Measurements from ENCODE around the gene ARIH1.
A peak's percentile ranks its signal among the peaks of the same experiment; 100 is the strongest.
"Not testable (repeated sequence)": the region's sequence is repeated elsewhere in the genome, so short reads cannot be mapped to it uniquely, and the experiment has no call there.

ARIH1 gene

DNA sequence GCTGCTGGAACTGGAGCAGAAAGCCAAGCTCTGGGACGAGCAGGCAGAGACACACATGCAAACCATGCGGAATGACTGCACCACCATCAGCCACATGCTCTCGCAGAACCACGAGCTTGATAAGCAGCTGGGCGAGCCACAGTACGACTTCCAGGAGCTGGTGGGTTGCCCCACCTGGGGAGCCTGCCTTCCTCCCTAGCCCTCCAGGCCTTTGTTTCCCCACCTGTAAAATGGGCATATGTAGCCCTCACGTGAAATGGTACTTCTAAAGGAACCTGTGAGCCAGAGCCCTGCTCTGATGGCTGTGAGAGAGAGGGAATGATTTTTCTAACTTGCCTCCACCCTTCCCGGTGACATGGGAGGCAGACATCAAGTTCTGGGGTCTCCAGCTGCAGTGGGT is 135.7 kb downstream of the ARIH1 start:
- no peak for DNase-seq

DNA sequence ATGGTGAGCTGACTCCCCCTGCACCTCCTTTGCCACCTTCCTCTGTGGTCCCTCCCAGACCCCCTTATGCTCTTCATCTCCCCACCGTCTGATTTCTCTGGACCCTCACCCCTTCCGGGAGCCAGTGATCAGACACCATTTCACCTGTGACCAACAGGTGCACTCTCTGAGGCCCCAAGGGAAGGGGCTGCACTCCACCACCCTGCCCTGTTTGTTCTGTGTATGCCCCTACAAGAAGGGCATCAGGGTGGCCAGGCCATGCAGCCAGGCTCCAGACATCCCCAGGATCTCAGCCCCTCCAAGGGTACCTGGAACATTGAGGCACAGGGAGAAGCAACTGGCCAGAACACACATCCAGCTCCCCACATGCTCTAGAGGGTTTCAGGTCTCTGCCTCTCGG is 138.2 kb downstream of the ARIH1 start:
- not testable (repeated sequence) for DNase-seq

DNA sequence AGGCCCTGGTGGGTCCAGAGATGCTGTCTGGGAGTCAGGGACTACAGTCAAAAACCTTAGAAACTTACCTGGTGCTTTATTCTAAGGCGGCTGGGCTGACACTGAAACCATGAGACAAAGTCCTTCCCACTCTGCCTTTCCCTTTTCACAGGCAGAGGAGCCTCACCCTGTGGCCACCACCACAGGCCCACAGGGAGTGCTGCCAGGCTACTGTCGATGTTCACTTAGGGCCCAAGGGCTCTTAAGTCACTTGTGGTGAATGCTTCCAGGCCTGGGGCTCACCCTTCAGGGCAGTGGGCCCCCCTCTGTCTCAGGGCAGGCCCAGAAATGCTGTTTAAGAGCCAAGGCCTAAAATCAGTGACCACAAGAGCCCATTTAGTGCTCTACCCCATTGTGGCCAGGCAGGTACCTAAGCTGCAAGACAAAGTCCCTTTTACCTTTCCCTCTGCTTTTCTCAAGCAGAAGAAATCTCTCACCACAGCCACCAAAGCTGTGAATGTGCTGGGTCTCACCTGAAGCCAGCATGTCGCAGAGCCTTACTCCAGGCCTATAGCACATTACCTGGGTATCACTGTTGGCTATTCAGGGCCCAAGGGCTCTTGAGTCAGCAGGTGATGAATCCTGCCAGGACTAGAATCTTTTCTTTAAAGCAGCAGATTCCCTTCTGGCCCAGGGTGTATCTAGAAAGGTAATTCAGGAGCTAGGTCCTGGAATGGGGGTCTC is 140.8 kb downstream of the ARIH1 start:
- no peak for DNase-seq

DNA sequence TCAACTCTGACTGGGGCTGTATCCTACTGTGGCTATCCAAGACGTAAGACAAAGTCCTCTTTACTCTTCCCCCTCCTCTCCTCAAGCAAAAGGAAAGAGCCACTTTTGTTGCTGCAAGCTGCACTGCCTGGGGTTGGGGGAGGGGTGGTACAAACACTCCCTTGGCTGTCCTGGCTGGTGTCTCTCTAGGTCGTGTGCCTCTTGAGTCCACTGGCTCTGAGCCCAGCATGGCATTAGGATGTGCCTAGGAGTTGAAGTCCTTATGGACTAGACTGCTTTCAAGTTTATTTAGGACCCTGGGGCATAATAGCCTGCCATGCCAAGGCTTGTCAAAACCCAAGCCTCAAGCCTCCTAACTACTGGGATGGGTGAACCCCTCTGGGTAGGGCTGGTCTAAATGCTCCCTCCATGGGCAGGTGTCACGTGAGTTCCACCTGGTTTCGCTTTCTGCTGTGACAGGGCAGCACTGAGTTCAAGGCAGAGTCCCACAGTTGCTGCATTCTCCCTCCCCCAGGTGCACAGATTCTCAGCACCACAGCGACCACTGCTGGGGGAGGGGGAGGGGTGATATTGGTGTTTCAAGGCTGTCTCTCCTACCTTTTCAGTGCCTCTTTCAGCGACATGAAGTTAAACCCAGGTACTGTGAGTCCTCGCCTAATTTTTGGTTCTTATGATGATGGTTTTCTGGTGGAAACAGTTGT is 141.6 kb downstream of the ARIH1 start:
- DNase-seq = peak; percentile 3

GRCh38 chr15:72616491-72617210 is 142.5 kb downstream of the ARIH1 start:
- DNase-seq = no peak

GRCh38 chr15:72623854-72624253 is 149.7 kb downstream of the ARIH1 start:
- DNase-seq = not testable (repeated sequence)

GRCh38 chr15:72626153-72626552 is 152.0 kb downstream of the ARIH1 start:
- DNase-seq = not testable (repeated sequence)

DNA sequence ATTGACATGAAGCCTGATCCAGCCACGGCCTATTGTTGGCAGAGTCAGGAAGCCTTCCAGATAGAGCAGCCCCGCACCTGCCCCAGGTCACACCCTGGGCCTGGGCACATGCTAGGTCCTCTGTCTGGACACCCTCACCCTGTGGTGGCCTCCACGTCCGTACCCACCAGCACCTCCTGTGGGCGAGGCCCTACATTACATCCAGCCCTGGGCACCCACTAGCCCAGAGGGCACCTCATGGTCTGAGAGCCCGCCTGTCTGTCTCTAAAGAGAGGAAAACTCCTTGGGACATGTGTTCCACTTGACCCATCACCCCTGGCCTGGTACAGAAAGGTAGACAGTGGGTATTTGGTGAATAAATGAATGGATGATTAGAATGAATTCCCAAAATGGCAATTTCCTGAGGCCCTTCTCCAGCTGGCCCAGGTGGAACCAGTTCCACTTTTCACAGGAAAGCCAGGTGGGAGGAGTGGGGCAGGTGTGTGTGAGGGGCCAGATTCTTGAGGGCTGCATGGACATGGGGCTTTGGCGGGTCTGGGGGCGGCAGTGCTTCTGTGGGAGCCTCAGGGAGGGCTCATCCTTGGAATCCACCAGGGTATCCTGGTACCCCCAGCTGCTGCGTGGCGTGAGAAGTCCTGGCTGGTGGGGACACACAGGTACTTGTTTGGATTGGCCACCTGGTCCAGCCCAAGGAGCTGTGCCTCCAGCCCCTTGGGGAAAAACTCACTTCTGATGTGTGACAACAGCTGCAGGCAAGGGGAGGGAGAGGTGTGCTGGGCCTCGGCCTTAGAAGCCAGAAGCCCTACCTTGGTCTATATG is 154.3 kb downstream of the ARIH1 start:
- not testable (repeated sequence) for DNase-seq

- DNase-seq = not testable (repeated sequence)
Measured at GRCh38 chr15:72629068-72629570, 155.0 kb downstream of the ARIH1 start.

- peak; percentile 68 for DNase-seq
Measured at GRCh38 chr15:72636519-72637282, 162.6 kb downstream of the ARIH1 start.

DNA sequence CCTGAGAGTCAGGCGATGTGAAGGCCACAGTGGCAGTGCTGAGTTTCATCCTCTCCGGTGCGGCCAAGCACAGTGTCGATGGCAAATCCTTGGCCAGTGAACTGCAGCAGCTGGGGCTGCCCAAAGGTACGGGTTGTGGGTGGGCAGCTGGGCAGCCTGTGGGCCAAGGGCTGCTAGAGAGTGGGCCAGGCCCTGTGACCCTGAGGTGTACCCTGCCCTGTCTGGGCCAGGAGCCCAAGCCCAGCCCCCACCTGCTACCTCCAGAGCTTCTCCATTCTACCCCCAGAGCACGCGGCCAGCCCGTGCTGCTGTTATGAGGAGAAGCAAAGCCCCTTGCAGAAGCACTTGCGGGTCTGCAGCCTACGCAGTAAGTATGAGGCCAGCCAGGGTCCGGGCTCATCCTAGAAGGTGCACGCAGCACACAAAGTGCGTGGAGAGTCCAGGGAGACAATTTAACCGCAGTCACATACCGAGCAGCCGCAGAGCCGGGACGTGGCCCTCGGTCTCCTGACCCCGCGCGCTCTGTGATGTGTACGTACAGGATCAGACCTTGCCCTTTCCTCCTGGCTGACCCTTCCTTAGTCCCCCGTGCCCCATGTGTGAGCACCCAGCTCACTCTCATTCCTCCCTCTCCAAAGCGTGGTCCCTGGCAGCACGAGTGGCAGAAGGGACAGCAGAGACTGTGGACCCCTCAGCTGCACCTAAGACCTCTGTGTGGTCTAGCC is 165.8 kb downstream of the ARIH1 start:
- DNase-seq = not testable (repeated sequence)

DNA sequence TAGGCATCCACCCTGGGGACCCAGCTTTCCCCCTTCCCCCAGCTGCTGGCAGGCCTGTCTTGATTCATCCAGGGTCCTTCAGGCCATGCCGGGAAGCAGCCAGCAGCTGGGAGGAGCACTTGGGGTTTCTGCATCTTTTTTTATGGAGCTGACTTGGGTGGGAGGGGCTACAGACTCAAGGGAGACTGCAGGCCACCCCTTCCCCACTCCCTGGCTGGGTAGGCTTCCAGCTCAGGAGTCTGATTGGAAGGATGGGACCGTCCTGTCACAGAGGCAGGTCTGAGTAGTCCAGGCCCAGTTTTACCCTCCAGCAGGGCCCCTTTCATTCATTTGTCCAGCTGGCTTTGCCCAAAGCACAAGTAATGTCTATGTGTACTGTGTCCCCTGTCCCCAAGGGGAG is 168.1 kb downstream of the ARIH1 start:
- DNase-seq = not testable (repeated sequence)

- not testable (repeated sequence) for DNase-seq
Measured at GRCh38 chr15:72648631-72649253, 174.6 kb downstream of the ARIH1 start.
